ENCODE results near the gene GPR173.

The GPR173 gene

DNA sequence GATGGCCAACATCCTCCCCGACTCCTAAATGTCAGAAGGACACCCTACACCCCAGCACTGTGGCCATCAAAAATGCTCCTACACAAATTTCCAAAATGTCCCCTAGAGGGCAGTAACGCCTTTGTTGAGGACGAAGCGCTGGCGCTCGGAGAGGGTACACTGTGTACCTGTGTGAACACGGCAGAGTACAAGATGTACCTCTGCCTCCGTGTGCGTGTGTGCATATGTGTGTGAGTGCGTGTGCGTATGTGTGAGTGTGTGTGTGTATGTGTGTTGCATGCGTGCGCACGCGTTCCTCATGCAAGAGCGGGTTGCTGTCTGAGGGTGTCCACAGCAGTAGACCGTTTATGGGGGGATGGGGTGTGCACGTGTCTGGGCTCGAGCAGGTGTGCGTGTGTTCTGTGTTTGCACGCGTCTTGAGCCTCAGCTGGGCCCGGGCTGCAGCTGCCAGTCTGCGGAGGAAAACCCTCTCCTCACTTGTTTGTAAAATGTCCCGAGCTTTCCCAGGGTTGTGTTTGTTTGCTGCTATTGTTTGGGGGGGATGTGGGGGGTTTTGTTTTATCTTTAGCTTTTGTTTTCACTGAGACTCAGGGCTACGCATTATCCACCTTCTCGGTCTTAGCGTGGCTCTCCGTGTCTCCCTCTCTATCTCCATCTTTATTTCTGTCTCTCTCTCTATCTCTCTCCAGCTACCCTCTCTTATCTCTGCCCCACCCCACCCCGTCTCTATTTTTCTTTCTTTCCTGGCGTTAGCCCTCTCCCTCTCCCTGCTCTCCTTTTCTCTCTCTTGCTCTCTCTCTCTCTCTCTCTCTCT lies 23.2 kb downstream of the GPR173 start:
- peak; percentile 59 for DNase-seq (ENCODE audit: low read depth)

DNA sequence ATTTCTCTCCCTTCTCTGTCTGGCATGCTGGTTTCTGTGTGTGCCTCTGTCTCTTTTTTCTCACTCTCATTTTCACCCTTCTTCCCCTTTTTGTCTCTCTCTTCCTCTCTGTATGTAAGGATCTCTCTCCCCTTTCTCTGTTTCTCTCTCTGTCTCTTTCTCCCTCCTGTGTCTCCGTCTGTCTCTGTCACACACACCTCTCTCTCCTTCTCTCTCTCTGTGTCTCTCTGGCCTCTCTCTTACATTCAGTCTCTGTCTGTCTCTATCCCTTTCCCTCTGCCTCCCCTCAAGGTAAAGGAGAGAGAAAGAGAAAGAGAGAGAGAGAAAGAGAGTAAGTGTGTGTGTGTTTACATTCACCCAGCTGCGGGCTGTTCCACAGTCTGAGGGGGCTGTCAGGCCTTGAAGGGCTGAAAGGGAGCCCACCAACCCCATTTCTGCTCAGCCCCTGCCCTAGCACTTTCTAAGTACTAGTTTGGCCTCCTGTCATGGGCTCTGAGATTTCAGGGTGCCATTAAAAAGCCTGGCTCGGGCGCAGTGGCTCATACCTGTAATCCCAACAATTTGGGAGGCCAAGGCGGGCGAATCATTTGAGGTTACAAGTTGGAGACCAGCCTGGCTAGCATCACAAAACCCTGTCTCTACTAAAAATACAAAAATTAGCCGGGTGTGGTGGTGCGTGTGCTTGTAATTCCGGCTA lies 24.0 kb downstream of the GPR173 start:
- DNase-seq (ENCODE audit: low read depth): no peak

GRCh38 chrX:53073115-53073586 lies 24.6 kb downstream of the GPR173 start:
- no peak for DNase-seq (ENCODE audit: low read depth)

GRCh38 chrX:53075011-53075410 lies 26.4 kb downstream of the GPR173 start:
- DNase-seq (ENCODE audit: low read depth): no peak

GRCh38 chrX:53076671-53077070 lies 28.1 kb downstream of the GPR173 start:
- no peak for DNase-seq (ENCODE audit: low read depth)

DNA sequence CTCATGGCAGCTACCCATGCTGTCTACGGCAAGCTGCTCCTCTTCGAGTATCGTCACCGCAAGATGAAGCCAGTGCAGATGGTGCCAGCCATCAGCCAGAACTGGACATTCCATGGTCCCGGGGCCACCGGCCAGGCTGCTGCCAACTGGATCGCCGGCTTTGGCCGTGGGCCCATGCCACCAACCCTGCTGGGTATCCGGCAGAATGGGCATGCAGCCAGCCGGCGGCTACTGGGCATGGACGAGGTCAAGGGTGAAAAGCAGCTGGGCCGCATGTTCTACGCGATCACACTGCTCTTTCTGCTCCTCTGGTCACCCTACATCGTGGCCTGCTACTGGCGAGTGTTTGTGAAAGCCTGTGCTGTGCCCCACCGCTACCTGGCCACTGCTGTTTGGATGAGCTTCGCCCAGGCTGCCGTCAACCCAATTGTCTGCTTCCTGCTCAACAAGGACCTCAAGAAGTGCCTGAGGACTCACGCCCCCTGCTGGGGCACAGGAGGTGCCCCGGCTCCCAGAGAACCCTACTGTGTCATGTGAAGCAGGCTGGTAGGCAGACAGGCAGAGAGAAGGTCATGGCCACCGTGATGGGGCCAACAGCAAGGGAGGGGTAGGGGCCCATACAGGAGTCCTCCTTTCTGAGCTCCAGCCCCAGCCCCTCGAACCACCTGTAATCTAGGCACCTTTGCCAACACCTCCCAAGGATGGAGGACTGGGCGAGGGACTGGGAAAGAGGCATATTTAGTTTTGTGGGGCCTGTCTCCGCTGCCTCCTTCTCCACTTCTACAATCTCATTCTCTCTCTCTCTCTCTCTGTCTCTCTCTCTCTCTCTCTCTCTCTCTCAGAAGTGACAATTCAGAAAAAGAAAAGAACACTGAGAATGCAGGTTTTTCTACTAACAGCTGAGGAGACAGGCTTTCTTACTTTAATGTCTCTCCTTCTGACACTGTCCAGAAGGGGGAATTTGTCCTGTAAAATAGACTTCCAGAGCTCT lies 28.9 kb downstream of the GPR173 start:
- no peak for DNase-seq (ENCODE audit: low read depth)

DNA sequence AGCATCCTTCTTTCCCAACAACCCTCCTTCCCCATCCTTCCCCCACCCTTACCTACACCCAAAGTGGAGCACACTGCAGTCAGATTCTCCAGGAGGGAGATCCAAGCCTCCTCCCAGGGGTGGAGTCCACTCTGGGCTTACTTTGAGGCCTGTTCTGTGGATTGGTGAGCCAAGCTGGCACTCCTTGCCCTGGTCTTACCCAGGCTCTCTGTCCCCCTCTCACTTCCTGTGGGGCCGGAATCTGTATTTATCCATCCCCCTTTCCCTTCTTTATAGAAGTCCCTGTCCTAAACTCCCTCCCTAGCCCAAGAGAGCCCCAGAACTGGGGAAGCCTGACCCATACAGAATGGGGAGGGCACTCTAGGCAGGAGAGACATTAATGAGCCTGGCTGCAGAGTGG lies 30.4 kb downstream of the GPR173 start:
- no peak for DNase-seq (ENCODE audit: low read depth)

GRCh38 chrX:53080628-53081580 lies 32.3 kb downstream of the GPR173 start:
- peak; percentile 39 for DNase-seq (ENCODE audit: low read depth)

DNA sequence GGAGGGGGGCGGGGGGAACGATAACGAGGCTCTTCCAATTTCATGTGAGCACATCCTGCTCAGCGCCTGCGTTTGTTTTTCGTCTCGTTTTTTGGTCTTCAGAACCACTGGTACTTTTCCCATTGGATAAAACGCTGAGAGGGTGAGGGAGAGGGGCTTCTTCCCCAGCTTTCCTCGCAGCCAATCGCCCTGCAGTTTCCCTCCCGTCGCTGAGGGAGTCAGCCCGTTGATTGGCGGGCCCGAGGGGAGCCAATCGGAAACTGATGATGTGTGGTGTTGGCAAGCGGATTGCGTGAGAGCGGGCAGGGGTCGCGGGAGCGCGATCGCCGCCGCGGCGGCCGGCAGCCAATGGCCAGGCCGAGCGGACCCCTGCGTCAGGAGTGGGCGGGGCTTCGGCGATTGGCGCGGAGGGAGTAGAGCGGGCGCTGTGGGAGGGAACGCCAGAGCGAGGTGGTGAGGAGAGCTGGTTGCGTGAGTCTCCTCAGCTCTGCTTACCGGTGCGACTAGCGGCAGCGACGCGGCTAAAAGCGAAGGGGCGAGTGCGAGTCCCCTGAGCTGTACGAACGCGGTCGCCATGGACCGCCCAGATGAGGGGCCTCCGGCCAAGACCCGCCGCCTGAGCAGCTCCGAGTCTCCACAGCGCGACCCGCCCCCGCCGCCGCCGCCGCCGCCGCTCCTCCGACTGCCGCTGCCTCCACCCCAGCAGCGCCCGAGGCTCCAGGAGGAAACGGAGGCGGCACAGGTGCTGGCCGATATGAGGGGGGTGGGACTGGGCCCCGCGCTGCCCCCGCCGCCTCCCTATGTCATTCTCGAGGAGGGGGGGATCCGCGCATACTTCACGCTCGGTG lies 33.6 kb downstream of the GPR173 start, which contains the start of gene TSPYL2:
Gene TSPYL2 (plus strand): TSS at position 443 of the 848 bp plus-strand sequence. CDS start 132 bp downstream, at position 575.
- DNase-seq (ENCODE audit: low read depth): peak; percentile 97

- DNase-seq (ENCODE audit: low read depth): no peak
Measured at GRCh38 chrX:53082773-53083616, 34.4 kb downstream of the GPR173 start.

DNA sequence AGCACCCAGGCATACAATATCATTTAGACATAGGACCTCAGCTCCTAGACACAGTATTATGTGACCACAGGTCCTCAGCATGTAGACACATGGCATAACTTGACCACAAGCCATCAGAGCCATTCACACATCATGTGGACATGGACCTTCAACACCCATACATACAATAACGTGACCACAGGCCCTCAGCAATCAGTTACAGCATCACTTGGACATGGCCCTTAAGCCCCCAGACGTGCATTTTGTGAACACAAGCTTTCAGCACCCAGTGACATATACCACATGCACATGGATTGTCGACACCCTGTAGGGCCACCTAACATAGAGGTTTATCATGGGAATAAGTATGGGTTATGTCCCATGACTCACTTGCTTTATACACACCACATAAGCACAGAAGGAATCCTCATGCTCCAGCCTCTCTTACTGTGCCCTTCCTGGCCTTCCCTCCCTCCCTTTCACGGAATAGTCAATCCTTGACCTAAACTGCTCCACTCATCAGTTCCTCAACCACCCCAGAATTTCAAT lies 35.5 kb downstream of the GPR173 start:
- no peak for DNase-seq (ENCODE audit: low read depth)

- DNase-seq (ENCODE audit: low read depth): no peak
Measured at GRCh38 chrX:53084863-53085262, 36.3 kb downstream of the GPR173 start.

DNA sequence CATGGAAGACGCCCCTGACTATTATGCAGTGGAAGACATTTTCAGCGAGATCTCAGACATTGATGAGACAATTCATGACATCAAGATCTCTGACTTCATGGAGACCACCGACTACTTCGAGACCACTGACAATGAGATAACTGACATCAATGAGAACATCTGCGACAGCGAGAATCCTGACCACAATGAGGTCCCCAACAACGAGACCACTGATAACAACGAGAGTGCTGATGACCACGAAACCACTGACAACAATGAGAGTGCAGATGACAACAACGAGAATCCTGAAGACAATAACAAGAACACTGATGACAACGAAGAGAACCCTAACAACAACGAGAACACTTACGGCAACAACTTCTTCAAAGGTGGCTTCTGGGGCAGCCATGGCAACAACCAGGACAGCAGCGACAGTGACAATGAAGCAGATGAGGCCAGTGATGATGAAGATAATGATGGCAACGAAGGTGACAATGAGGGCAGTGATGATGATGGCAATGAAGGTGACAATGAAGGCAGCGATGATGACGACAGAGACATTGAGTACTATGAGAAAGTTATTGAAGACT lies 37.2 kb downstream of the GPR173 start:
- no peak for DNase-seq (ENCODE audit: low read depth)

DNA sequence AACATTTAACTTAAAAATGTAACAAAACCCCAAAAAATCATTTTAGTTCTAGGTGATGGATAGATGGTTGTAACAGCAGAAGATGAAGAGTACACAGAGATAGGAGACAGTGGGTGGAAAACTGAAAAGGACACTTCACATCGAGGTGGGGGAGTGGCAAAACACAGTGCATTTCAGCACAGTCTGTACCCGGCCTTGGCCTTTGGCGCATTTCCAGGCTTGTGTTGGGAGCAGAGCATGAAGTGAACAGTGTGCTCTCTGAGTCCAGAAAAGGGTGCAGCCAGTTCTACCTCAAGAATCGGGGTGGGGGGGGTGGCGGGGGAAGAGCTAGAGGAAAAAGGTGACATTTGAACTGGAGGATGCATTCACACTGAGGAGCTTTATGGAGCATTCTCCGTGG lies 37.9 kb downstream of the GPR173 start:
- no peak for DNase-seq (ENCODE audit: low read depth)

DNA sequence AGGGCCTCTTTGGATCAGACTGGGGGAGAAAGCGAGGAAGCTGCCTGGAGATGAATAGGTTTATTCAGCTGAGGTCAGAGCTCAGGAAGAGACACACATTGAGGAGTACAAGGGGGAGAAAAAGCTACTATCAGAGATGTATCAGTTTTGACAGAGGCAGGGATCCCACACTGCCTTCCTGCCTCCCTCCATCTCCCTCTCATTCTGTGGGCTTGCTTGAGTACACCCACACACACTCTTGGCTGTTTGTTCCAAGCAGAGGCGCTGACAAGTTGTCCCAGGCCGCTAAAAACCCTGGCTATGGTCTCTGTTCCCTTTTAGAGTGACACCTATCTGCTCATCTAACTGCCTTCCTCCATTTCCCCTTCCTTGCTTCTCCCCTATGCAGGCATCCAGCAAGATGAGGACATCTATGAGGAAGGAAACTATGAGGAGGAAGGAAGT lies 38.8 kb downstream of the GPR173 start:
- no peak for DNase-seq (ENCODE audit: low read depth)

DNA sequence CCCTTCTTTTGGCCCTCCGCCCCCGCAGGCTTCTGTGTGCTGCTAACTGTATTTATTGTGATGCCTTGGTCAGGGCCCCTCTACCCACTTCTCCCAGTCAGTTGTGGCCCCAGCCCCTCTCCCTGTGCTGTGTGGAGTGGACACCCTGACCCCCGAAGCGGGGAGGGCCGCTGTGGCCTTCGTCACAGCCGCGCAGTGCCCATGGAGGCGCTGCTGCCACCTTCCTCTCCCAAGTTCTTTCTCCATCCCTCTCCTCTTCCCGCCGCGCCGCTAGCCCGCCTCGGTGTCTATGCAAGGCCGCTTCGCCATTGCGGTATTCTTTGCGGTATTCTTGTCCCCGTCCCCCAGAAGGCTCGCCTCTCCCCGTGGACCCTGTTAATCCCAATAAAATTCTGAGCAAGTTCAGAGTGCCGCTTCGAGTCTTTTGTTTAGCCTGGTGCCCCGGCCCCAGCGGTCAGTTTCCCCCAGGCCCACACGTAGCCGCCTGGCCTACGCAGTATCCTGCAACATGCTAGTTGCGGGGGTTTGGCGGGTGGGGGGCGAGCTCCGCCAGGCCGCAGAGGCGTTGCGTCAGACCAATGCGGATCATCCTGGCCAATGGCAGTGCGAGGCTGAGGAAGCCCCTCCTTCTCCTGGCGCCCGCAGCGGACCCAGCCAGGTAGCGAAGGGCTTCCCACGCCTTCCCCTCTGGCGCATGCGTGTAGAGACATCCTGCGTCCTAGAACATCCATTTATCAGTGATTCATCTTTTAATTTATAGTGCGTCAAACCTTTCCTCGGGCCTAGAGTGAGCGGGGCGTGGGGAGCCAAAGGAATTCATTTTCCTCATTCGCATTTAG lies 39.8 kb downstream of the GPR173 start:
- DNase-seq (ENCODE audit: low read depth): peak; percentile 79

GRCh38 chrX:53089224-53089842 lies 40.7 kb downstream of the GPR173 start:
- peak; percentile 68 for DNase-seq (ENCODE audit: low read depth)

Measured in EH (cell line).